GM21717 (cell line): ENCODE results near the gene KRTAP9-4.
"Not testable (repeated sequence)": the region's sequence is repeated elsewhere in the genome, so short reads cannot be mapped to it uniquely, and the experiment has no call there.

Experiments
- ATAC-seq: cut with Tn5 transposase; IDR thresholded peaks from one replicate; pipeline ENCODE4 v1.9.1; 2021; ENCODE audit warnings: mild to moderate bottlenecking, moderate library complexity; ENCODE audit not compliant: unreplicated experiment

The KRTAP9-4 gene

DNA sequence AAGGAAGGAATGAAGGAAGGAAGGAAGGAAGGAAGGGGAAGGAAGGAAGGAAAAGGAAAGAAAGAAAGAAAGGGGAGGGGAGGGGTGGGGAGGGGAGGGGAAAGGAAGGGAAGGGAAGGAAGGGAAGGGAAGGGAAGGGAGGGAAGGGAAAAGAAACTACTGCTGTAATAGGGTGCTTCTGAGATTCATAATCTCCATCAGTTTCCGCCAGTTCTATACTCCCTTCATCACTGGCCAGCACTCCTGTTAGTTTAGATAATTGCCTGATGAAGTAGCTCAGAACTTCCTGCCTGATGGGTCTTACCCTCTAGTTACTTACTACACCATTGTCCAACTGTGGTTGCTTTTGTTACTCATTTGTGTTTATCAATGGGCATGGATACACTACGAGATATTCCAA lies 13.7 kb downstream of the KRTAP9-4 start:
- no peak for ATAC-seq

DNA sequence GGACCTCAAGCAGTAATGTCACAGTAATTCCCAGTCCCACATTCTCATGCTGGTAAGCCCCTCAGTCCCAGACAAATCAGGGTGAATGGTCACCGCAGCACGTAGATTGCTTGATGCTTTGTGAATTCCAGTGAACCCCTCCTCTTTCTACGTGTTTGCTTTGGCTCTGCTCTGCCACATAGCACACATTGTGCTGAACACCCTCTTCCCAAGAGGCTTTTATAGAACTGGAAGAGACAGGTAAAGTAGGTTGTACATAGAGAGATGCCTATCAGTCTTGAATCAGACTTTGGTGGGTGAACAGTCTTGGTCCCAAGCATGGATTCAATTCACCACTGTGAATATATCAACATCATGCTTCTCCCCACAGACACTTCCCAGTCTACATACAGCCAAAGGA lies 15.1 kb downstream of the KRTAP9-4 start:
- ATAC-seq = no peak

DNA sequence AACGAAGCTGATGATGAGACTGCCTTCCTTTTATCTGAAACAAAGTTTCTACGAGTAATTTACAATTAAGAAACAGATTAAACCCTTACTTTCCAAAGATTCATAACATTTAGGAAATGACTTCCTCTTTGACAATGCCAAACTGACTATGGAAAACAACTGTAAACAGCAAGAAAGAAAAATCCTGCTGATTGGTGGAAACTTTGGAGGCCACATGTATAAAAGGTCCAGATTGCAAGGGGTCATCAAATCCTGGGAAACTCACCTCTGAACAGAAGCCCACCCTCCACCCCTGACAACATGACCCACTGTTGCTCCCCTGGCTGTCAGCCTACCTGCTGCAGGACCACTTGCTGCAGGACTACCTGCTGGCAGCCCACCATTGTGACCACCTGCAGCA lies 15.6 kb downstream of the KRTAP9-4 start, which contains the start of gene KRTAP9-6:
TSS of gene KRTAP9-6 (plus strand) at position 301 of the 400 bp plus-strand sequence. CDS start at position 301, 0 bp downstream.
- ATAC-seq = no peak

DNA sequence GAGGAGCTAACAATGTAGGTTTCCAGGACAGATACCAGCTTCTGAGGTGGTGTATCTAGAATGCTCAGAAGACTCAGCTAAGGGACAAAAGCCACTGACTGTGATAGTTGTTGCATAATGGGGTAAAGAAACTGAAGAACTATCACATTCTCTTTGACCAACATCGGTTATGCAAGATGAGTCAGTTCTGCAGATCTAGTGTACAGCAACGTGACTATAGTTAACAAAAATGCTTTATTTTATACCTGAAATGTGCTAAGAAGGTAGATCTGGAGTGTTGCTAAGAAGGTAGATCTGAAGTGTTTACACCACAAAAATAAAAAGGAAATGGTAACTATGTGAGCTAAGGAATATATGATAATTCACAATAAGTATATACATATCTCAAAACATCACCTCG lies 18.2 kb downstream of the KRTAP9-4 start:
- no peak for ATAC-seq

DNA sequence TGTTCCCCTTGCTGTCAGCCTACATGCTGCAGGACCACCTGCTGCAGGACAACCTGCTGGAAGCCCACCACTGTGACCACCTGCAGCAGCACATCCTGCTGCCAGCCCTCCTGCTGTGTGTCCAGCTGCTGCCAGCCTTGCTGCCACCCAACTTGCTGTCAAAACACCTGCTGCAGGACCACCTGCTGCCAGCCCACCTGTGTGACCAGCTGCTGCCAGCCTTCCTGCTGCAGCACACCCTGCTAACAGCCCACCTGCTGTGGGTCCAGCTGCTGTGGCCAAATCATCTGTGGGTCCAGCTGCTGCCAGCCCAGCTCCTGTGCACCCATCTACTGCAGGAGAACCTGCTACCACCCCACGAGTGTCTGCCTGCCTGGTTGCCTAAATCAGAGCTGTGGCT lies 21.8 kb downstream of the KRTAP9-4 start:
- not testable (repeated sequence) for ATAC-seq

DNA sequence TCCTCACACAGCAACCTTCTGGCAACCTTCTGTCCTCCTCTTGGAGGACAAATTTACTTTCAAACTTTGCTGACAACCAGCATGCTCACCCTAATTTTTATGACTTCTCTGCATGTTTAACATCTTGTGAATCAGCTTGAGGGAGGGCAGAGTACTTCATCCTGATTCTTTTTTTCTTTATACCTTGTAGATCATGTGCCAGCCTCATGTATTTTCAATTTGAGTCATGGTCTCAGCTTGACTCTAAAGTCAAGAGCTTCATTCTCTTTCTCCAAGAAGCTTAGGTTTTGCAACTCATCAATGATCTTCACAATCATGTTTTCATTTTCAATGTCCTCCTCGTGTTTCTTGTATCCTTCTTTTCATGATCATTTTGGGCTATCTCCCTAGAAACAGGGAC lies 22.4 kb downstream of the KRTAP9-4 start:
- no peak for ATAC-seq

DNA sequence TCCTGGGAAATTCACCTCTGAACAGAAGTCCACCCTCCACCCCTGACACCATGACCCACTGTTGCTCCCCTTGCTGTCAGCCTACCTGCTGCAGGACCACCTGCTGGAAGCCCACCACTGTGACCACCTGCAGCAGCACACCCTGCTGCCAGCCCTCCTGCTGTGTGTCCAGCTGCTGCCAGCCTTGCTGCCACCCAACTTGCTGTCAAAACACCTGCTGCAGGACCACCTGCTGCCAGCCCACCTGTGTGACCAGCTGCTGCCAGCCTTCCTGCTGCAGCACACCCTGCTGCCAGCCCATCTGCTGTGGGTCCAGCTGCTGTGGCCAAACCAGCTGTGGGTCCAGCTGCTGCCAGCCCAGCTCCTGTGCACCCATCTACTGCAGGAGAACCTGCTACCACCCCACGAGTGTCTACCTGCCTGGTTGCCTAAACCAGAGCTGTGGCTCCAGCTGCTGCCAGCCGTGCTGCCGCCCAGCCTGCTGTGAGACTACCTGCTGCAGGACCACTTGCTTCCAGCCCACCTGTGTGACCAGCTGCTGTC lies 26.2 kb downstream of the KRTAP9-4 start, which contains the start of gene KRTAP9-7:
TSS of gene KRTAP9-7 (plus strand) at position 51 of the 543 bp plus-strand sequence. CDS start at position 51, 0 bp downstream.
- not testable (repeated sequence) for ATAC-seq

DNA sequence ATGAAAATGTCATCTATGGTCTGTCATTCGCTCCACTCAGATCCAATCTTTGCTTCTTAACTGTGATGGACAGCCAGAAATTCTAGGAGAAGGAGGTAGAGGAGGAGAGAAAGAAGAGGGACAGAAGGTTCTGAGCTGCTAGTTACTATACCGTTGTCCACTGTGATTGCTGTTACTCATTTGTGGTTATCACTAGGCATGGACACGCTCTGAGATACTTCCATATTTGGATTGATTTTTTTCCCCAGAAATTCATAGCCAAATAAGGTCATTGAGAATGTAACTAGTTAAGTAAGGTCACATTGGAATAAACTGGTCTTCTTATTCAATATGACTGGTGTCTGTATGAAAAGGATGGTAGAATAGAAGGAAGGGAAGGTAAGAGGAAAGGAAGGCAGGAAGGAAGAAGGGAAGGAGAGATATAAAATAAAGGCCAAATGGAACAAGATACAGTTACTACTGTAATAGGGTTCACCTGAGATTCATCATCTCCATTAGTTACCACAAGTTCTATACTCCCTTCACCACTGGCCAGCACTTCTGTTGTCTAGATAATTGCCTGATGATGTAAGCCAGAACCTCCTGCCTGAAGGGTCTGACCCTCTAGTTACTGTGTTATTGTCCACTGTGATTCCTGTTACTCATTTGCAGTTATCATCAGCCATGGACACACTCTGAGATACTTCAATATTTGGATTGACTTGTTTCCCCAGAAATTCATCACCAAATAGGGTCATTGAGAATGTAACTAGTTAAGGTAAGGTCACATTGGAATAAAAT lies 28.9 kb downstream of the KRTAP9-4 start:
- ATAC-seq = no peak

DNA sequence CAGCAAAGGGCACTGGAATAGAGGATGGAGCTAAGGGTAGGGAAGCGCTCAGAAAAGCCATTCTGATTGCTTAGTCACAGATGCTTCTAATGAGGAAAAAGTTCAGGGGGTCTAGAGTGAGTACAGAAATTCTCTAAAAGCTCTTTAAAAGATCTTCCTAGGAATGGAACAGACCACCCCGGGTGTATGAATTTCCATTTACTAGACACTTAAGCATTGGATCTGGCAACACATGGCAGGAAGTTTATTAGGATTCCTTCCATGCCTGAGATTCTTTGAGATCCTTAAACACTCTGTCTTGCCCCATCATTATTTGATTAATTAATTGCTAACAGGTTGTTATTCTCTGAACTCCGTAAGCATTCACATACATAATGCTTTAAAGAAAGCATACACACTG lies 34.6 kb downstream of the KRTAP9-4 start:
- no peak for ATAC-seq

DNA sequence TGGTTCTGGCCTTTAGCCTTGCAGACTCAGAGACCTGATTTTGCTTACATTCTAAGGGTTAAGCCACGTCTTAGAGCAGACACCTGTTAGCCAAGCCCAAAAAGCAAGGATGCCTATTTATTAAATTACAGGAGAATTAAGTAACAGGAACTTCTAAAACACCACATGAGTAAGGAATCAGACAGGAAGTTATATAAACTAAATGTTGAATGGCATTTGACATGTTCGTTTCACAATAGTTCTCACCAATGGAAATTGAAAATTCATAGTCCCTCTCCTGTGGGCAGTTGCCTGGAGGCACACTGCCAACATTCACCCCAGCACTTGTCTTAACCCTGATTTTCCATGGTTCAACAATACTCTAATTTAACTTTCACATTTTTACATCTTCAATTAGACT lies 35.1 kb downstream of the KRTAP9-4 start:
- ATAC-seq = no peak

DNA sequence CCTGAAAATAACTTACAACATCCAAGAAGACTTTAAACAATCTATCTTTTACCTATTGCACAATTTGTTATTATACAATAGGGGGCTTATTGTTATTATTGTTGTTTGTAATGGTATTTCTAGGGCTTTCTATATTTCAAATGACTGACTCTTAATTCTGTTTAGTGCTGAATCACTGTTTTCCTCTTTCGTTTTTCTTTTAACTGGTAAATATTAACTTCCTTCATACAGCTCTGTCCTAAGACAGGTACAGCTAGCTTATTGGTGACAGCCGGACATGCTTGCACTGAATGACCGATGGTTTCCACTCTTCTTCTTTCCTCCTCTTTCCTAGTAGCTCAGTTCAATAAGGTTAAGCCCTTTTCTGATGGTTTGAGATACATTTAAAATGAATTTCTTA lies 37.6 kb downstream of the KRTAP9-4 start:
- ATAC-seq = no peak

DNA sequence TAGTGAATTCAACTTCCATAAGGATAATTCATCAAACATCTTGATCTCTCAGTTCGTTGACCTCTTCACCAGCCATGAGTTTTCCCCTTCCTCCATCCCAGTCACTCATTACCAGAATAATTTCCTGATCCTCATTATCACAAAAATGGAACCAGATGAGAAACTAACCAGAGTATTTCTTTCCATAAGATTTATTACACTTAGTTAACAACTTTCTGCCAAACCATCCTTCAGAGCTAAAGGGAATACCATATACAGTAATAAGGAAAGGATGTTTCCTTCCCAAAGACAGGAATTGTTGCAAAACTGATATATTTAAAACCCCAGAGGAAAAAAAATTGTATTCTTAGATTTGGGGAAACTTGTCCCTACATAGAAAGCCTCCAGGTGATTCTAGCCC lies 44.5 kb downstream of the KRTAP9-4 start:
- ATAC-seq = no peak

DNA sequence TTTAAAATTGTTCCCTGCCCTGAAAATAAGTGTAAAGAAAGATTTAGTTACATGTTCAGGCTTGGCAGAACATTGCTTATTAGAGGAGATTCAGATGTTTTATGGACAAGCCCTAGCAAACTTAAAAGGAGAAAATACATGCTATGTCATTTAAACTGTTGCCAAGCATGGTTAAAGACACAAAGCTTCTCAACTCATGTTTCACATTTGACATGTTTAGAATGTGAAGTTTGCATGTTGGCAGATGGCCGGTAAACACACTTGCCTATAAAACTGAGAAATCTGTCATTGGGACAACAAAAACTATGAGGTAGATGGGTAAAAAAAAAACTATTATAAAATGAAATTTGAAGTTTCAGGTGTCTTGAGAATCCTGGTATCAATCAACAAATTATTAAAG lies 47.4 kb downstream of the KRTAP9-4 start:
- no peak for ATAC-seq

DNA sequence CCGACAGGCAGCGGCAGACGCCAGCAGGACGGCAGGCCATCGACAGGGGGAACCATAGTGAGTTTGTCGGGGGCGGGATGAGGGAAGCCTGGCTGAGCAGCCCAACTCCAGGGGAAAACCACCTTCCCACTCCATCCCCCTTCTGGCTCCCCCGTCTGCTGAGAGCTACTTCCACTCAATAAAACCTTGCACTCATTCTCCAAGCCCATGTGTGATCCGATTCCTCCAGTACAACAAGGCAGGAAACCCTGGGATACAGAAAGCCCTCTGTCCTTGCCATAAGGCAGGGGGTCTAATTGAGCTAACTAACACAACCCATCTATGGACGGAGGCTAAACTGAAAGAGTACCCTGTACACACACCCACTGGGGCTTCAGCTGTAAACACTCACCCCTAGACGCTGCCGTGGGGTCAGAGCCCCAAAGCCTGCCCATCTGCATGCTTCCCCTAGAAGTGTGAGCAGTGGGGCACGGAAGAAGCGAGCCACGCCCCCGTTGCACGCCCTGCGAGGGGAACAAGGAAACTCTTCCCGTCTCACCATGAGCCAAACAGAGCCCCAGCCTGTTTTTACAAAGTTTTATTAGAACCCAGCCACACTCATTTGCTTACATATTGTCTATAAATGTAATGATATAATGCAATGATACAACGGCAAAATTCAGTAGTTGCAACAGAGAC lies 49.1 kb downstream of the KRTAP9-4 start:
- no peak for ATAC-seq
